ENCODE measurements around the gene HNRNPAB. TPM values are rescaled to one million over a fixed set of nuclear protein-coding genes. Genes with fewer than 3 reads are reported as not detected.
A peak's percentile ranks its signal among the peaks of the same experiment; 100 is the strongest.

HNRNPAB gene
- total RNA-seq, 2 experiments from 2014 or later, result 258 to 336 TPM

GRCh38 chr5:178206166-178207101 is 2.1 kb downstream of the HNRNPAB start:
- no peaks in the 10 kb centered on the region for H3K9me3 Mint-ChIP-seq (ENCODE audit: low read depth)
- peak overlapping the region; percentile 82 for H3K4me3 Mint-ChIP-seq
- ATAC-seq, result no peak
- peak overlapping the region; percentile 91 for H3K27ac Mint-ChIP-seq
- DNase-seq, result no peak
- POLR2A ChIA-PET, result interaction anchor here (0.5 to 1.1 kb wide), 2 partner anchors 10 to 1879 kb away, joined by 5 to 6 read pairs; no protein-coding TSS in a partner anchor
- peaks cover 63% of the 10 kb centered on the region for H3K36me3 Mint-ChIP-seq (ENCODE audit: low read depth)
- no peaks in the 10 kb centered on the region for H3K27me3 Mint-ChIP-seq
- peaks cover 34% of the 10 kb centered on the region for H3K4me1 Mint-ChIP-seq
- intact Hi-C loops (cut with DNase I, micrococcal nuclease), result loop anchor here in 1 of 2 experiments (5.0 to 10.0 kb wide), 4 partner anchors 612 to 1416 kb away; partner anchors contain the start of genes HNRNPH1, PRELID1, RAB24 and TMED9
- CTCF ChIA-PET, result interaction anchor here (1.0 to 1.8 kb wide), 4 partner anchors 10 to 29 kb away, joined by 3 to 9 read pairs (median 4); no protein-coding TSS in a partner anchor

- ChIA-PET CTCF (interaction anchor here (1.4 to 1.8 kb wide), 3 partner anchors 9 to 28 kb away, joined by 3 to 9 read pairs (median 4); no protein-coding TSS in a partner anchor), POLR2A (interaction anchor here (0.8 to 1.1 kb wide), 3 partner anchors 9 to 31 kb away, joined by 3 to 5 read pairs (median 4); no protein-coding TSS in a partner anchor)
- Mint-ChIP-seq H3K27ac (peak overlapping the region; percentile 91), H3K27me3 (no peaks in the 10 kb centered on the region), H3K4me3 (peak overlapping the region; percentile 82), H3K4me1 (peaks cover 34% of the 10 kb centered on the region), H3K9me3 (ENCODE audit: low read depth) (no peaks in the 10 kb centered on the region), H3K36me3 (ENCODE audit: low read depth) (peaks cover 69% of the 10 kb centered on the region)
- no peak for DNase-seq
- ATAC-seq, result no peak
- intact Hi-C loops (cut with DNase I, micrococcal nuclease), result loop anchor here in 1 of 2 experiments (5.0 to 10.0 kb wide), 4 partner anchors 613 to 1415 kb away; partner anchors contain the start of genes HNRNPH1, PRELID1, RAB24 and TMED9
These were observed 3.0 kb downstream of the HNRNPAB start for GRCh38 chr5:178207183-178207916.

- ChIA-PET POLR2A (interaction anchor here (0.8 to 1.1 kb wide), 3 partner anchors 9 to 30 kb away, joined by 3 to 5 read pairs (median 4); no protein-coding TSS in a partner anchor), CTCF (interaction anchor here (1.6 kb wide), 1 partner anchor 12 kb away, joined by 4 read pairs; no protein-coding TSS in a partner anchor)
- peaks cover 73% of the 10 kb centered on the region for H3K36me3 Mint-ChIP-seq (ENCODE audit: low read depth)
- ATAC-seq (no peak), DNase-seq (no peak)
- peak overlapping the region; percentile 63 for H3K27ac Mint-ChIP-seq
- peak overlapping the region; percentile 82 for H3K4me3 Mint-ChIP-seq
- H3K9me3 Mint-ChIP-seq (ENCODE audit: low read depth), result no peaks in the 10 kb centered on the region
- no peaks in the 10 kb centered on the region for H3K27me3 Mint-ChIP-seq
- peaks cover 34% of the 10 kb centered on the region for H3K4me1 Mint-ChIP-seq
- intact Hi-C loops (cut with DNase I, micrococcal nuclease), result loop anchor here in 1 of 2 experiments (5.0 to 10.0 kb wide), 4 partner anchors 613 to 1414 kb away; partner anchors contain the start of genes HNRNPH1, PRELID1, RAB24 and TMED9
These were observed 3.6 kb downstream of the HNRNPAB start for GRCh38 chr5:178207917-178208280.

GRCh38 chr5:178208540-178209227 is 4.4 kb downstream of the HNRNPAB start:
- Mint-ChIP-seq H3K27ac (no peak overlapping the region), H3K36me3 (ENCODE audit: low read depth) (peaks cover 78% of the 10 kb centered on the region), H3K4me3 (no peak overlapping the region), H3K27me3 (no peaks in the 10 kb centered on the region), H3K9me3 (ENCODE audit: low read depth) (no peaks in the 10 kb centered on the region), H3K4me1 (peaks cover 34% of the 10 kb centered on the region)
- no peak for DNase-seq
- ATAC-seq, result no peak
- ChIA-PET CTCF (interaction anchor here (0.7 kb wide), 1 partner anchor 388 kb away, joined by 3 read pairs; no protein-coding TSS in a partner anchor), POLR2A (no interaction called here)
- intact Hi-C loops (cut with DNase I, micrococcal nuclease), result loop anchor here in 1 of 2 experiments (5.0 to 10.0 kb wide), 4 partner anchors 614 to 1414 kb away; partner anchors contain the start of genes HNRNPH1, PRELID1, RAB24 and TMED9

GRCh38 chr5:178209334-178210072 is 5.2 kb downstream of the HNRNPAB start:
- no peak for ATAC-seq
- H3K27ac Mint-ChIP-seq, result peak overlapping the region; percentile 29

GRCh38 chr5:178210073-178210535 is 5.8 kb downstream of the HNRNPAB start:
- intact Hi-C loops (cut with DNase I, micrococcal nuclease), result no loop called here
- H3K4me1 Mint-ChIP-seq, result peaks cover 32% of the 10 kb centered on the region
- peak overlapping the region; percentile 29 for H3K27ac Mint-ChIP-seq
- CTCF ChIA-PET, result no interaction called here
- ATAC-seq, result no peak
- no peak overlapping the region for H3K4me3 Mint-ChIP-seq
- H3K36me3 Mint-ChIP-seq (ENCODE audit: low read depth), result peaks cover 79% of the 10 kb centered on the region
- no peak for DNase-seq
- no peaks in the 10 kb centered on the region for H3K9me3 Mint-ChIP-seq (ENCODE audit: low read depth)
- H3K27me3 Mint-ChIP-seq, result no peaks in the 10 kb centered on the region
- POLR2A ChIA-PET, result no interaction called here

More at GRCh38 chr5:178209334-178210072, 5.2 kb downstream of the HNRNPAB start:
- no peaks in the 10 kb centered on the region for H3K27me3 Mint-ChIP-seq
- H3K4me1 Mint-ChIP-seq, result peaks cover 32% of the 10 kb centered on the region
- DNase-seq, result no peak
- intact Hi-C loops (cut with DNase I, micrococcal nuclease), result loop anchor here in 1 of 2 experiments (5.0 to 10.0 kb wide), 4 partner anchors 615 to 1413 kb away; partner anchors contain the start of genes HNRNPH1, PRELID1, RAB24 and TMED9
- no peak overlapping the region for H3K4me3 Mint-ChIP-seq
- H3K9me3 Mint-ChIP-seq (ENCODE audit: low read depth), result no peaks in the 10 kb centered on the region
- CTCF ChIA-PET, result interaction anchor here (0.7 kb wide), 1 partner anchor 388 kb away, joined by 3 read pairs; no protein-coding TSS in a partner anchor
- POLR2A ChIA-PET, result no interaction called here
- H3K36me3 Mint-ChIP-seq (ENCODE audit: low read depth), result peaks cover 75% of the 10 kb centered on the region

- H3K9me3 Mint-ChIP-seq (ENCODE audit: low read depth), result no peaks in the 10 kb centered on the region
- ChIA-PET CTCF (no interaction called here), POLR2A (interaction anchor here (0.8 kb wide), 1 partner anchor 20 kb away, joined by 3 read pairs; no protein-coding TSS in a partner anchor)
- no peak overlapping the region for H3K27ac Mint-ChIP-seq
- ATAC-seq, result no peak
- no peaks in the 10 kb centered on the region for H3K27me3 Mint-ChIP-seq
- peaks cover 30% of the 10 kb centered on the region for H3K4me1 Mint-ChIP-seq
- peaks cover 75% of the 10 kb centered on the region for H3K36me3 Mint-ChIP-seq (ENCODE audit: low read depth)
- intact Hi-C loops (cut with DNase I, micrococcal nuclease), result no loop called here
- H3K4me3 Mint-ChIP-seq, result no peak overlapping the region
- DNase-seq, result no peak
These were observed 6.4 kb downstream of the HNRNPAB start for GRCh38 chr5:178210686-178211085.

GRCh38 chr5:178211095-178212048 is 7.0 kb downstream of the HNRNPAB start:
- intact Hi-C loops (cut with DNase I, micrococcal nuclease), result no loop called here
- Mint-ChIP-seq H3K27ac (peak overlapping the region; percentile 19), H3K36me3 (ENCODE audit: low read depth) (peaks cover 72% of the 10 kb centered on the region), H3K9me3 (ENCODE audit: low read depth) (no peaks in the 10 kb centered on the region), H3K4me3 (no peak overlapping the region), H3K27me3 (no peaks in the 10 kb centered on the region), H3K4me1 (peaks cover 23% of the 10 kb centered on the region)
- ChIA-PET CTCF (no interaction called here), POLR2A (interaction anchor here (0.6 to 1.0 kb wide), 3 partner anchors 19 to 263 kb away, joined by 3 to 4 read pairs (median 3); no protein-coding TSS in a partner anchor)
- ATAC-seq (no peak), DNase-seq (no peak)

Data from activated CD4-positive, alpha-beta T cell treated with anti-CD3 and anti-CD28 coated beads for 36 hours (primary cell).